ENCODE measurements around the gene GALNT14.

DNA sequence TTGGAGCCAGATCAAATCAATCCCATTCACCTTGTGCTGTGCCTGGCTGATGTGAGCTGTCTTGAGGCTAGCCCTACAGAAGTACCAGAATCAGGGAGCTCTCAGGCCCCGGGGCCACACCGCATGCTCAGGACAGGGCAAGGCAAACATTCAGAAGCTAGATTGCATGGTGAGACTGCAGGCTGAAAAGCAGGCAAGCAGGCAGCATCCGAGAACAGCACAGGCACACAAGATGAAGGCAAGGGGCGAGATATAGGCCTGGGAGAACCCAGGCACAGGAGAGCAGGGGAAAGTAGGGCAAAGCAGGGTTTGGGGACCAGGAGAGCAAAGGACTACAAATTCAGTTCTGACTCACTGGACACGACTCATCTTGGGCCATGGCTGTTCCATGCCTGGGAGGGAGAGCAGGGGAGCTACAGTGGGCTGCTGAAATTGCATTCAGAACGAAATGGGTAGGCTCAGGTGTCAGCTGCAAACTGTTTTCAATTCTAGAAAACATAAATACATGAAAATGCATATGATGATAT lies 59.6 kb downstream of the GALNT14 start:
- TF ChIP-seq ZFP30 (CRISPR knock-in tag; IDR thresholded peaks at IDR 0.05) (no peak), ESRRG (CRISPR knock-in tag; IDR thresholded peaks at IDR 0.05) (no peak), OSR1 (CRISPR knock-in tag; IDR thresholded peaks at IDR 0.05) (no peak), ZNF8 (CRISPR knock-in tag; IDR thresholded peaks at IDR 0.05) (no peak), RARB (CRISPR knock-in tag; IDR thresholded peaks at IDR 0.05) (no peak), TCF4 (CRISPR knock-in tag; IDR thresholded peaks at IDR 0.05; ENCODE audit: borderline replicate concordance) (no peak), TOX (CRISPR knock-in tag; IDR thresholded peaks at IDR 0.05; ENCODE audit: borderline replicate concordance) (no peak), BACH2 (CRISPR knock-in tag; IDR thresholded peaks at IDR 0.05; ENCODE audit: borderline replicate concordance) (no peak), ZC3H10 (CRISPR knock-in tag; IDR thresholded peaks at IDR 0.05) (no peak), ARNTL (CRISPR knock-in tag; IDR thresholded peaks at IDR 0.05; ENCODE audit: borderline replicate concordance, low read depth) (no peak), ZNF565 (CRISPR knock-in tag; conservative IDR thresholded peaks at IDR 0.05; ENCODE audit: low read depth) (no peak)
- TF ChIP-seq, protein P1, sequence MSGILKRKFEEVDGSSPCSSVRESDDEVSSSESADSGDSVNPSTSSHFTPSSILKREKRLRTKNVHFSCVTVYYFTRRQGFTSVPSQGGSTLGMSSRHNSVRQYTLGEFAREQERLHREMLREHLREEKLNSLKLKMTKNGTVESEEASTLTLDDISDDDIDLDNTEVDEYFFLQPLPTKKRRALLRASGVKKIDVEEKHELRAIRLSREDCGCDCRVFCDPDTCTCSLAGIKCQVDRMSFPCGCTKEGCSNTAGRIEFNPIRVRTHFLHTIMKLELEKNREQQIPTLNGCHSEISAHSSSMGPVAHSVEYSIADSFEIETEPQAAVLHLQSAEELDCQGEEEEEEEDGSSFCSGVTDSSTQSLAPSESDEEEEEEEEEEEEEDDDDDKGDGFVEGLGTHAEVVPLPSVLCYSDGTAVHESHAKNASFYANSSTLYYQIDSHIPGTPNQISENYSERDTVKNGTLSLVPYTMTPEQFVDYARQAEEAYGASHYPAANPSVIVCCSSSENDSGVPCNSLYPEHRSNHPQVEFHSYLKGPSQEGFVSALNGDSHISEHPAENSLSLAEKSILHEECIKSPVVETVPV (CRISPR knock-in tag; IDR thresholded peaks at IDR 0.05): no peak
